Measurements from ENCODE around the gene BTBD16. TPM values are rescaled to one million over a fixed set of nuclear protein-coding genes. Genes with fewer than 3 reads are reported as not detected.

BTBD16 gene
- total and polyA plus RNA-seq, 2 of the 13 experiments (the other 11 are each of a cell fraction or from before 2014, with no cell fraction given): 5.0 to 11.9 TPM

DNA sequence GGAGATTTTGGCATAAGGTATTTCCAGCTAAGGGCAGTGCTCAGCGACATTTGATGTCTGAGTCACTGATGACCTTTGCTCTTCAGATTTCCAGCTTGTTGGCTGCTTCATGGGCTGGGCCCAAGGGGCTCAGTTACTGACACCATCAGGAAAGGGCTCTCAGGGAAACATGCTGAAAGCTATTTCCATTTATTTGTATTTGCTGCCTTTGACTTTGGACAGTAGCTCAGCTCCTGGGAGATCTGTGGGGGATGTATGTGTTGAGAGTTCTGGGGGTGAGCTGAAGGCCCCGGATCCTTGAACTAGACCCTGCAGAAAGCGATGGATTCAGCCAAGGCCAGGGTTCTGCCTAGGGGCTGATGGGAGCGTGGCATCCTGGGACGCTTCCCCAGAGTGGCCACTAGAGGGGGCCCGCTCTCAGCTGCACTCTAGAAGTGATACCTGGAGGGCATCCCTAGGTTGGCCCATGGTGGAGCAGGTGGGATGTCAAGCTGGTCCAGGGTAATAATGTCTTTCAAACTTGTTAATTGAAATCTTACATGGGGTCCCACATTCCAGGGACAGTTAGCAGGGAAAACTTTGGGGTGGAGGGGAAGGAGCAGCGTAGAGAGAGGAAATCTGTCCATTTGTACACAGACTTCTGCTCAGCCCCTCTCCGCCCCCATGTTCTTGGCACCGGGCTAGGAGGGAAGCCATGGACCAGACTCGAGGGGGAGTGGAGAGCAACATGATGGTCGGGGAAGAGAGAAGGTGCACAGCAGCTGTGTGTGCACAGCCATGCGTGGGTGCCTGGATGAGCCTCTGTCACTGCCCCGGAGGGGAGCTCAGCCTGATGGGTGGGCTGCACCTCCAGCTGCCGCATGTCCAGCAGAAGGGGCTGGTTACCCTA lies 3.0 kb upstream of the BTBD16 start (continued):
- TF ChIP-seq HOXA7 (CRISPR knock-in tag; IDR thresholded peaks at IDR 0.05) (no peak), ZNF546 (CRISPR knock-in tag; conservative IDR thresholded peaks at IDR 0.05) (no peak), RAD21 (CRISPR knock-in tag; IDR thresholded peaks at IDR 0.05) (peak; percentile 81), ATF1 (CRISPR knock-in tag; IDR thresholded peaks at IDR 0.05) (no peak), HMG20B (CRISPR knock-in tag; conservative IDR thresholded peaks at IDR 0.05) (no peak), CHD2 (IDR thresholded peaks at IDR 0.05; ENCODE audit: low read depth, low read length) (no peak), GLI4 (CRISPR knock-in tag; IDR thresholded peaks at IDR 0.05; ENCODE audit: borderline replicate concordance) (no peak), NFE2 (CRISPR knock-in tag; IDR thresholded peaks at IDR 0.05) (no peak), CREM (IDR thresholded peaks at IDR 0.05) (no peak), CREM (CRISPR knock-in tag; IDR thresholded peaks at IDR 0.05) (no peak), ZNF737 (CRISPR knock-in tag; IDR thresholded peaks at IDR 0.05; ENCODE audit: borderline replicate concordance) (no peak), MYC (CRISPR knock-in tag; IDR thresholded peaks at IDR 0.05; ENCODE audit: borderline replicate concordance) (no peak), ZNF577 (CRISPR knock-in tag; IDR thresholded peaks at IDR 0.05; ENCODE audit: borderline replicate concordance, low read depth) (no peak), MED13 (CRISPR knock-in tag; IDR thresholded peaks at IDR 0.05) (no peak), SYNCRIP (IDR thresholded peaks at IDR 0.05; ENCODE audit: insufficient read depth, low read depth, low read length) (no peak), ZGPAT (CRISPR knock-in tag; IDR thresholded peaks at IDR 0.05) (0 out of 2 replicates have a peak, but pooled peaks have one; percentile 37), ESRRA (CRISPR knock-in tag; IDR thresholded peaks at IDR 0.05; ENCODE audit: low read depth) (peak; percentile 28; the same call in 1 of the 2 replicates), ZFP90 (CRISPR knock-in tag; IDR thresholded peaks at IDR 0.05; ENCODE audit: borderline replicate concordance) (no peak), ZNF572 (CRISPR knock-in tag; IDR thresholded peaks at IDR 0.05) (no peak), ZNF282 (IDR thresholded peaks at IDR 0.05; ENCODE audit: partially characterized antibody) (no peak), NR2F6 (IDR thresholded peaks at IDR 0.05) (no peak; the same call in none of the 2 replicates), NR2F6 (CRISPR knock-in tag; IDR thresholded peaks at IDR 0.05) (0 out of 2 replicates have a peak, but pooled peaks have one; percentile 18), GTF2F1 (IDR thresholded peaks at IDR 0.05; ENCODE audit: low read length) (no peak), DR1 (CRISPR knock-in tag; IDR thresholded peaks at IDR 0.05) (no peak), SMAD1 (CRISPR knock-in tag; IDR thresholded peaks at IDR 0.05; ENCODE audit: borderline replicate concordance, low read depth) (no peak), MEIS2 (CRISPR knock-in tag; IDR thresholded peaks at IDR 0.05) (peak; percentile 69; the same call in 1 of the 2 replicates), CBX2 (IDR thresholded peaks at IDR 0.05; ENCODE audit: low read depth, low read length) (no peak), CBX2 (CRISPR knock-in tag; IDR thresholded peaks at IDR 0.05; ENCODE audit: low read depth) (no peak), HOXD1 (CRISPR knock-in tag; IDR thresholded peaks at IDR 0.05) (no peak), ZNF552 (CRISPR knock-in tag; IDR thresholded peaks at IDR 0.05; ENCODE audit: borderline replicate concordance) (no peak), PAWR (CRISPR knock-in tag; IDR thresholded peaks at IDR 0.05; ENCODE audit: borderline replicate concordance) (no peak)
- TF ChIP-seq, protein P1, sequence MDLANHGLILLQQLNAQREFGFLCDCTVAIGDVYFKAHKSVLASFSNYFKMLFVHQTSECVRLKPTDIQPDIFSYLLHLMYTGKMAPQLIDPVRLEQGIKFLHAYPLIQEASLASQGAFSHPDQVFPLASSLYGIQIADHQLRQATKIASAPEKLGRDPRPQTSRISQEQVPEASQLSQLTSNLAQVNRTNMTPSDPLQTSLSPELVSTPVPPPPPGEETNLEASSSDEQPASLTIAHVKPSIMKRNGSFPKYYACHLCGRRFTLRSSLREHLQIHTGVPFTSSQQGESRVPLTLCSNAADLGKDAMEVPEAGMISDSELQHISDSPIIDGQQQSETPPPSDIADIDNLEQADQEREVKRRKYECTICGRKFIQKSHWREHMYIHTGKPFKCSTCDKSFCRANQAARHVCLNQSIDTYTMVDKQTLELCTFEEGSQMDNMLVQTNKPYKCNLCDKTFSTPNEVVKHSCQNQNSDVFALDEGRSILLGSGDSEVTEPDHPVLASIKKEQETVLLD (CRISPR knock-in tag; IDR thresholded peaks at IDR 0.05; ENCODE audit: low read depth): no peak

Measured in HepG2 (cell line).